HuH-7 (cell line): ENCODE results near the gene OLIG1.

Experiments
- DNase-seq: peaks from one replicate; pipeline ENCODE4 v3.0.0; 2011; ENCODE audit warnings: low spot score

The OLIG1 gene

GRCh38 chr21:33101300-33101911, 31.5 kb downstream of the OLIG1 start:
- DNase-seq = no peak

DNA sequence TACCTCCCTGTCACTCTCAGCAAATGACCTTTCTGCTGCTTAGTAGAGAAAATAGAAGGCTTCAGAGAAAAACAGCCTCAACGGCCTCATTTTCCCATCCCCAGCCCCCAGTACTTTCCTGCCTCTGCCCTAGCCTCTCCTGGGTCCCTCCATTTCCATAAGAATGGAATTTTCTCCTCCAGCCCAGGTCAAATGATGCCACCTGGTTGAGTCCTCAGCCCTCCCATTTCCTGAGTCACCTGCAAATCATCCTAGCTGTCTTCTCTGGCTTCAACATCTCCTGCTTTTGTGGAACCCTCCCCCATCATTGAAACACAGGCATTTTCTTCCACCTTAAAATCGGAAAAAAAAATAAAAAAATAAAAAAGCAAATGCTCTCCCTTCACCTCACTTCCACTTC, 35.1 kb downstream of the OLIG1 start:
- DNase-seq = no peak

DNA sequence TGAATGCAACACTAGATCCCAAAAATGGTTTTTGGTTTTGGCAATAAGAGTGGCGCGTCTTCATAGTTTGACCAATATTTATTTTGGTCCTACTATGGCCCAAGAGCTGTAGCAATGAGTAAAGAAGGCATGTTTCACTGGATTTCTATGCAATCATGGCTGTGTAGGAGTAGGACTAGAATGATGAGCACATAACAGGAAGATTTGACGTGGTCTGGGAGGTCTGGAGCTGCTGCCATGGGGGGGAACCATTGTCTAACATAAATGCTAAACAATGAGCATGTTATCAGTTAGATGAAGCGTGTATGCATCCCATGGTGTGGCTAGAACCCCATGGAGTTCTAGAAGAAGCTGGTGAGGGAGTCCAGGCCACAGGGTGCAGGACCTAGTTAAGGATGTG, 38.3 kb downstream of the OLIG1 start:
- no peak for DNase-seq

DNA sequence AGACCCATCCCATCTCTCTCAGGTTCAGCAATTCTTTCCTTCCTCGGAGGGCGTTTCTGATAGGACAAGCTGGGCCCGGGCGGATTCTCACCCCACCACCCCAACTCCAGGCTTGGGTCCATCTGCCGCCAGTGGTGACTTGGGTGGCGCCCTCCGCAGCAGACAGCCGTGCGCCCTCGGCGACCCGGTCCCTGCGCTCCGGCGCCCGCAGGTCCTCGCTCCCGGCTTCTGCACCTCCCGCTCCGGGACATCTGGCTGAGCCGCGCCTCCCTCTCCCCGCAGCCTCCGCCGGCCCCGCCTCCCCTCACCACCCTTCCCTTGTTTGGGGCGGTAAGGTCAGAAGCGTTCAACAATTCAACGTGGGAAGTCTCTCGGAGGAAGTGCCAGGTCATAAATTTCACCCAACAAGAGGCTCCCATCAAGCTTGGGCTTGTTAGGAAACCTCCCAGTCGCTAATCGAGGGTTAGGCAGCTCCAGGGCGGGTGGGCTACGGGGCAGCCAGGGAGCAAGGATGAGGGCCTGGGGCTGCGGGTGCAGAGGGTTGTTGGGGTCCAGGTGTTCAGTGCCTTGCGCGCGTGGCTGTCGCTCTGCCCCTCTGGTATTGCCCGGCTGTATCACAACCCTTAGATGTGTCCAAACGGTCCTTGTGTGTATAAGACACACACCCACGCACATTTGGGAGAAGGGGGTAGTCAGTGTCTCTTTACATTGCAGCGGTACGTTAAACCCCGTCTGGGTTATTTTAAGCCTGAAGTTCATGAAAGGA, 39.8 kb downstream of the OLIG1 start:
- no peak for DNase-seq

- DNase-seq = no peak
These were observed 40.4 kb downstream of the OLIG1 start for GRCh38 chr21:33110340-33110715.

DNA sequence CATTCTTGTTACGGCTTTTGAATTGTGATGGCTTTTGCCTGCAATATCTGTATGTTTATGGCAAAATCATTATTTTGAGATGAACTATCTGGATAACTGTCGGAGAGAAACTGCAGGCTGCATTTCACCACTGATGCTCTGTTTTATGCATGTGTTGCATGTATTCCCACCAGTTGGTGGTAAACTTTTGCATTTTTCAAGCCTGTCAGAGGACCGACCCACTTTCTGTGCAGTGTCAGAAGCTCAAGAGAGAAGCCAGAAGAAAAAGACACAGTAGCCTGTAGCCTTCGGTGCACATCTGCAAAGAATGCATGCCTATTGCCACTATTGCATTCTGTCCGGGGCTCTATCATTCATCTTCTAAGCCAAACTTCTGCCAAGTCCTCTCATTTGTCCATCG, 41.6 kb downstream of the OLIG1 start:
- DNase-seq = no peak

DNA sequence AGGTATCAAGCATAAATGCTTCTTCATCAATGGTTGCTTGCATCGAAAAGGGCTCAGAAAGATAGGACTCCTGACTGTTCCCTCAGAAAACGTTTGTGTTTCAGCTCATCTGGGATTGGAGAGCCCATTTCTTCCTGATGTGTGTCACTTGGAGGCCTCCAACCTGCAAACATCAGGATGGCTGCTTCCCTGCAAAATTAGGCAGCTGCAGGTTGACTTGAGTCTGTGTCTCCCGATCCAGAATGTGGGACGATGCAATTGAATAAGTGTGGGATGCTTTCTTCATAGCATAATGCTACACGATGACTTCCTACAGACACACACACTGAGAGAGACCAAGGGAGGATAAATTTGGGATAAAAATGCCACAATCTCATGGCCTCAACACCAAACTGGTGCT, 42.2 kb downstream of the OLIG1 start:
- no peak for DNase-seq

- no peak for DNase-seq
These were observed 42.7 kb downstream of the OLIG1 start for GRCh38 chr21:33112681-33113080.

DNA sequence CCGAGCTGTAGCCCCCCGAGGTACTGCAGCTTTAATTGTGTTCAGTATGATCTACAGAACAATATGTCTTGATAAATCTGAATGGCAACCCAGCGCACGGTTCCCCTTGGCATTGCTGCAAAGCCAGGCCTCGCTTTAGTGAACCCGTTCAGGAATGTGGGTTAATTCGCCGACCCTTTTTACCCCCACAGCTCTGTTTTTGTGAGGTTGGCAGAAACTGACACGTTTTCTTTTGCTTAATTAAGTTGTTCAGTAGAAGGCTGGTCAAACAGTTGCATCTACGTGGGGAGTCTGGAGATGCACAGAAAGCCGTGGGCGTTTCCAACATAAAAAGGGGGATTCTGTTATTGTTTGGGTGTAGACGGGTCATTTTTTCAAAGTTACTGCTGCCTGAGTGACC, 43.2 kb downstream of the OLIG1 start:
- DNase-seq = no peak

GRCh38 chr21:33114276-33114675, 44.3 kb downstream of the OLIG1 start:
- DNase-seq = no peak

DNA sequence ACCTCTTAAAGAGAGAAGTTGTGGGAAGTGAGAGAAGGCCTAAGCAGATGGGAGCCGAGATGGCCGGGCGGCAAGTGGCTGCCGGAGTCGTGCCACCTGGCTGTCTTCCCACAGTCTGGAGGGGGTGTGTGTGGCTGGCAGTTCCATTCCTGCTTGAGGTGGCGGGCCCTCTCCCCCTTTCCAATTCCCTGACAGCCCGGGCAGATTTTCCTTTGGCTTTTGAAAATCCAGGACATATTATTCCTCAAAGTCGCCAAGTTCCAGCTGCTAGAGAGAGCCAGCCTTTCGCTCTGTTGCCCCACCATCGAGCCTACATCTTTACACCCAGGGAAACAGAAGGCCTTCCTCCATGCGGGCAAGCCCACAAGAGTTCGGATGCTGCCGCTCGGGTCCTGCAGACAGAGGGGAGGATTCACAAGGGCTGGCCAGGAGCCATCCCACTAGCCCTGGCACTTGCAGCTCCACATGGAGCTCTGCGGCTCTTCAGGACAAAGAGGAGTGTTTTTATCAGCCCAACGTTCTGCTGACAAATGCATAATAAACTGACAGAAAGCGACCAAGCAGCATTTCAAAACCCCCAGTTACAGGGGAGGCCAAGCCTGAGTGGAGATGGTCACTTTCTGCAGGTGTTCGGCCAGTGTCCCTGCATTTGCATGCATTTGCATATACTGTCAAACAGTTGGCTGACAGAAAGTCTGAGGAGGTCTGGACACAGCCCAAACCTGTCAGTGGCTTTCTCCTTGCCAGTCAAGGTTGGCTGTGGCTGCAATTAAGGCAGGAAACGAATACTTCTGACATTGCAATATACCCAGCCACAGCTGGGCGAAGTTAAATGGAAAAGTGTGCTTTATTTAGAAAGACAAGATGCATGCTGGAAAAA, 45.9 kb downstream of the OLIG1 start:
- no peak for DNase-seq

DNA sequence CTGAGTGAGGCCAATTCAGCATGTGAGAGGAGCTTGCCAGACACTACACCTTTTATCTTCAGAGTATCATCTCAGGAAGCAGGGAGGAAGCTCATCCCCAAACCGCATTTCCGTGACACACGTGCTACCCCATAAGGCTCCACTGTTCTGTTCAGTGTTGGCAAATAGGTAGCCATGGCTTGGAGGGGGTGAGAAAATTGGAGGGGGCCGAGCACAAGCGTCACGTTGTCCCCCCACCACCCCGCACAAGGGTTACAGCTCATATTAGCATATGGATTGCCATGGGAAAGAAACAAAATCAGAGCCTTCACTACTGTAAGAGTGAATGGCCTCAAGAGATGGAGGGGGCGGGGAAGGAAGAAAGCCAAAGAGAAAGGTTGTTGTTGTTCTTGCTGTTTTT, 46.7 kb downstream of the OLIG1 start:
- DNase-seq = no peak

- no peak for DNase-seq
These were observed 47.4 kb downstream of the OLIG1 start for GRCh38 chr21:33117101-33117888.
